Naive thymus-derived CD4-positive, alpha-beta T cell (primary cell): ENCODE measurements around the gene SPNS2. TPM values are rescaled to one million over a fixed set of nuclear protein-coding genes. Genes with fewer than 3 reads are reported as not detected.

Experiments
- ATAC-seq: fragments of 150-1000 bp; cut with Tn5 transposase; 2 replicates; pipeline ENCODE4 v1.10.0; 2021; ENCODE audit warnings: mild to moderate bottlenecking, moderate library complexity
- CTCF ChIA-PET: fragments of 350-600 bp; sonication (Branson Sonifier 250); formaldehyde crosslinking; loops from one replicate; lab custom pipeline; 2021; ENCODE audit warnings: antibody characterized with exemption; lab: Charles Lee
- POLR2A ChIA-PET: fragments of 350-600 bp; sonication (Branson Sonifier 250); formaldehyde crosslinking; loops from one replicate; lab custom pipeline; 2021; ENCODE audit warnings: antibody characterized with exemption, inconsistent platforms; lab: Charles Lee
- DNase-seq, 9 donors: peaks; one replicate each; pipeline versions ENCODE4 v3.0.0 to v3.0.0-alpha.2; 2020 to 2022; ENCODE audit warnings: mixed read lengths in 1 of 9
- H3K27ac ChIP-seq: one replicate; pipeline ENCODE4 v1.7.0; 2013; ENCODE audit warnings: mild to moderate bottlenecking, low read depth, low read length, moderate library complexity
- H3K27me3 ChIP-seq, 2 donors: one replicate each; pipeline ENCODE4 v1.7.0; 2013; ENCODE audit warnings: low read length in 2 of 2, mild to moderate bottlenecking in 2 of 2, moderate library complexity in 2 of 2; ENCODE audit not compliant: control insufficient read depth in 2 of 2, insufficient read depth in 2 of 2
- H3K36me3 ChIP-seq, 3 experiments: 1 replicate in 2 of 3; 2 replicates in 1 of 3; pipeline ENCODE4 v1.7.0; 2013; ENCODE audit warnings: low read length in 3 of 3, mild to moderate bottlenecking in 3 of 3, moderate library complexity in 1 of 3; ENCODE audit not compliant: insufficient read depth in 3 of 3, control insufficient read depth in 2 of 3
- H3K4me1 ChIP-seq, 2 donors: one replicate each; pipeline ENCODE4 v1.7.0; 2013; ENCODE audit warnings: low read length in 2 of 2, mild to moderate bottlenecking in 2 of 2, moderate library complexity in 1 of 2; ENCODE audit not compliant: control insufficient read depth in 2 of 2, insufficient read depth in 2 of 2
- H3K4me3 ChIP-seq: 2 replicates; pipeline ENCODE4 v1.7.0; 2013; ENCODE audit warnings: mild to moderate bottlenecking, low read length
- H3K9me3 ChIP-seq, 3 experiments: 1 replicate in 2 of 3; 2 replicates in 1 of 3; pipeline ENCODE4 v1.7.0; 2013; ENCODE audit warnings: low read length in 3 of 3; ENCODE audit not compliant: control insufficient read depth in 2 of 3
- H3K27ac Mint-ChIP-seq, 9 donors: one replicate each; pipeline ENCODE4 v1.8.0; 2020 to 2022; ENCODE audit warnings: mixed read lengths in 9 of 9, mild to moderate bottlenecking in 8 of 9, moderate library complexity in 5 of 9, inconsistent platforms in 2 of 9
- H3K27me3 Mint-ChIP-seq, 5 donors: one replicate each; pipeline ENCODE4 v1.8.0; 2021 to 2022; ENCODE audit warnings: mixed read lengths in 5 of 5, mild to moderate bottlenecking in 1 of 5
- H3K36me3 Mint-ChIP-seq, 5 donors: one replicate each; pipeline ENCODE4 v1.8.0; 2020 to 2022; ENCODE audit warnings: mixed read lengths in 5 of 5, mild to moderate bottlenecking in 3 of 5, inconsistent platforms in 1 of 5
- H3K4me1 Mint-ChIP-seq, 7 donors: one replicate each; pipeline ENCODE4 v1.8.0; 2020 to 2022; ENCODE audit warnings: mixed read lengths in 7 of 7, mild to moderate bottlenecking in 3 of 7, inconsistent platforms in 1 of 7
- H3K4me3 Mint-ChIP-seq, 10 donors: one replicate each; pipeline ENCODE4 v1.8.0; 2020 to 2022; ENCODE audit warnings: mild to moderate bottlenecking in 10 of 10, mixed read lengths in 10 of 10, moderate library complexity in 6 of 10, inconsistent platforms in 2 of 10
- H3K9me3 Mint-ChIP-seq, 11 donors: one replicate each; pipeline ENCODE4 v1.8.0; 2020 to 2022; ENCODE audit warnings: mixed read lengths in 11 of 11, mild to moderate bottlenecking in 4 of 11, inconsistent platforms in 1 of 11, moderate library complexity in 1 of 11
- intact Hi-C, 2 donors: fragments of 100-400 bp; cut with micrococcal nuclease; formaldehyde crosslinking; loops; one replicate each; pipeline ENCODE4 v1.15.1; 2023
- polyA plus RNA-seq, 2 donors: library from polyadenylated mRNA; unstranded; fragments of 300-500 nt; fragmentation: Illumina TruSeq; gene quantifications; one replicate each; pipeline ENCODE4 v1.2.3, GENCODE V29; 2021
- total RNA-seq, 6 experiments: library from RNA in 5 of 6; stranded (reverse) in 5 of 6; gene quantifications; 1 replicate in 5 of 6; 2 replicates in 1 of 6; pipeline ENCODE4 v1.2.3 and lab custom pipeline; 2021 to 2026

The SPNS2 gene
- total and polyA plus RNA-seq, 7 experiments from 2014 or later = 0.19 to 0.56 (median 0.50) TPM; not detected in 3

DNA sequence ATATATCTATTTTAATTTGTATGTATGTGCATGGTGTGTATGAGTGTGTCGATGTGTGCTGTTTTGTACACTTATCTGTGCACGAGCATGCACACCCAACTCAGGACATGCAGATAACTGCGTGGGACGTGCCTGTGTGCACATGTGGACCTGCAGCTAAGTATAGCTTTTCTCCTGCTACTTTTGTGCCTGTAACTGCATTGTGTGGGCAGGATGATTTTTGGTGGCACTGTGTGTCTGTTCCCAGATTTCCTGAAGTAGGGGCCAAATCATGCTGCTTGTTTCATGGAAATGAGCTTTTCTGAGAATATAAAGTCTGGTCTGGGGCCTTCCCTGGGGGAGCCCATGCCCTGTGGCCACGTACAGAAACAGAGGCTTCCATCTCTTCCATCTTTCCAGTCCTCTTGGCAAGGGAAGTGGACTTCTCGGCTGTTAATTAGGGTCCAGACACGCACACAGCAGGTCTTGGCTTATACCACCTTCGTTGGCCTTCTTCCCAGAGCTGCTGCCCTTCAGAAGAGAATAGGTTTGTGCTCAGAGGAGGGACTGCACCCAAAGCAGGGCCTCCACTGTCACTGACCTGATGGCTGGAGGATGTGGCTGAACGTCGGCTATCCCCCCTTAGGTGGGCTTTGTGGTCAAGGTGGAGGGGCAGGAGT, 34.7 kb upstream of the SPNS2 start:
- H3K9me3 Mint-ChIP-seq = peaks cover 0 to 24% (median 12%) of the 10 kb centered on the region in 11 donors
- H3K4me3 Mint-ChIP-seq = no peak overlapping the region
- ATAC-seq (no peak), DNase-seq (no peak)
- CTCF ChIA-PET = no interaction called here
- Histone ChIP-seq H3K4me1 (no peaks in the 10 kb centered on the region), H3K4me3 (no peak overlapping the region), H3K27me3 (no peaks in the 10 kb centered on the region), H3K9me3 (no peaks in the 10 kb centered on the region), H3K27ac (no peak overlapping the region), H3K36me3 (no peaks in the 10 kb centered on the region)
- intact Hi-C loops = no loop called here
- peaks cover 5 to 9% (median 6%) of the 10 kb centered on the region in 5 donors for H3K36me3 Mint-ChIP-seq
- peaks cover 0 to 5% (median 0%) of the 10 kb centered on the region in 7 donors for H3K4me1 Mint-ChIP-seq
- peaks cover 0 to 3% (median 0%) of the 10 kb centered on the region in 5 donors for H3K27me3 Mint-ChIP-seq
- POLR2A ChIA-PET = no interaction called here
- no peak overlapping the region for H3K27ac Mint-ChIP-seq

DNA sequence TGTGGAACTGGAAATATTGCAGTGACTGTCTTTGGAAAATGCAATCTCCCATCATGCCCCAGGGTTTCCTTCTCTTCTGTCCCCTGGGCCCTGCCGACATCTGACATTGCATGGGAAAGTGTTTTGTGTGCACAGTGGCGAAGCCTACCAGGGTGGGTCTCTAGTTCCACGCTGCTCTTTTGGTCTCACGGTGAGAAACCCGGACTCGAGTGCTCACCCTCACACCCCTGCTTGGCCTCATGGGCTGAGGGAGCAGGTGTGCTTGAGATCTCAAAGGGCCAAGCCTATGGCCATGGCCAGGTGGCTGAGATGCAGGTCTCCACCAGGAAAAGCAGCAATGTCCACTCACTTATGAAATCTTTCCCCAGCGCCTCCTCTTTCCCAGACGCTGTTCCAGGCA, 32.9 kb upstream of the SPNS2 start:
- intact Hi-C loops = no loop called here
- no peak for ATAC-seq
- peaks cover 0 to 10% (median 3%) of the 10 kb centered on the region in 11 donors for H3K9me3 Mint-ChIP-seq

DNA sequence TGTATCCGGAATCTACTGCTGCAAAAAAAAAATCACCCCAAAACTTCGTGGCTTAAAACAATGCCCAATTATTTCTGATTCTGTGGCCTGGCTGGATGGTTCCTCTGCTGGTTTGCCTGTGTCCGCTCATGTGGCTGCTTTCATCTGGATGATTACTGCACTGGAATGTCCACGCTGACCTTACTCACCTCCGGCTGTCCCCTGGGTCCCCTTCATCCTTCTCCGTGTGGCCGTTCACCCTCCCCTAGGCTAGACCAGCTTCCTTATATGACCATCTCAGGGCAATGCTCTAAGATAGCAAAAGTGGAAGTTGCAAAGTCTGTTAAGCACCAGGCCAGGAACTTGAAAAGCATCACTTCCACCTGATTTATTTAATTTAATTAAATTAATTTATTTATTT, 31.4 kb upstream of the SPNS2 start:
- H3K4me1 Mint-ChIP-seq = peaks cover 0 to 2% (median 0%) of the 10 kb centered on the region in 7 donors

More for the DNA sequence above, 32.9 kb upstream of the SPNS2 start:
- H3K27ac ChIP-seq = no peak overlapping the region
- no peak for DNase-seq
- no peaks in the 10 kb centered on the region for H3K36me3 ChIP-seq
- no peaks in the 10 kb centered on the region for H3K4me1 ChIP-seq
- ChIA-PET POLR2A (no interaction called here), CTCF (no interaction called here)
- no peaks in the 10 kb centered on the region for H3K27me3 ChIP-seq
- H3K9me3 ChIP-seq = no peaks in the 10 kb centered on the region
- no peak overlapping the region for H3K4me3 ChIP-seq
- Mint-ChIP-seq H3K27ac (no peak overlapping the region), H3K27me3 (peaks cover 0 to 2% (median 0%) of the 10 kb centered on the region in 5 donors), H3K36me3 (peaks cover 0 to 1% (median 0%) of the 10 kb centered on the region in 5 donors), H3K4me3 (no peak overlapping the region), H3K4me1 (peaks cover 0 to 2% (median 0%) of the 10 kb centered on the region in 7 donors)

DNA sequence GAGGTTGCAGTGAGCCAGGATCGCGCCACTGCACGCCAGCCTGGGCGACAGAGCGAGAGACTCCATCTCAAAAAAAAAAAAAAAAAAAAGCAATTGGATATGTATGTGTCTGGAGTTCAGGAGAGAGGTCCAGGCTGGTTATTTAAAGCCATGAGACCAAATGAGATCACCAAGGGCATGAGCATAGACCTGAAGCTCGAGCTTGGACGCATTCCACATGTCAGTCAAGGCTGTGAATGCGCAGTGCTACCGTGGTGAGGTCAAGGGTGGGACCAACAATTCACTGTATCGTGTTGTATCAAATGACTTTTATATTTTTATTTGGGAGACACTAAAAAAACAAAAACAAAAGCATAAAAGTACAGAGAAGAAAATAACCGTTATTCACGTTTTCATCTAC, 29.1 kb upstream of the SPNS2 start:
- H3K4me1 Mint-ChIP-seq = peaks cover 0 to 4% (median 0%) of the 10 kb centered on the region in 7 donors

More for the DNA sequence above, 31.4 kb upstream of the SPNS2 start:
- no peak overlapping the region for H3K4me3 ChIP-seq
- no peak overlapping the region for H3K27ac ChIP-seq
- peaks cover 0 to 3% (median 0%) of the 10 kb centered on the region in 11 donors for H3K9me3 Mint-ChIP-seq
- ChIA-PET POLR2A (no interaction called here), CTCF (no interaction called here)
- peaks cover 0 to 4% (median 0%) of the 10 kb centered on the region in 5 donors for H3K27me3 Mint-ChIP-seq
- no peak for ATAC-seq
- intact Hi-C loops = no loop called here
- DNase-seq = no peak
- no peak overlapping the region for H3K27ac Mint-ChIP-seq
- H3K4me3 Mint-ChIP-seq = no peak overlapping the region
- H3K9me3 ChIP-seq = no peaks in the 10 kb centered on the region
- no peaks in the 10 kb centered on the region for H3K36me3 ChIP-seq
- H3K36me3 Mint-ChIP-seq = peaks cover 0 to 1% (median 0%) of the 10 kb centered on the region in 5 donors
- no peaks in the 10 kb centered on the region for H3K27me3 ChIP-seq
- no peaks in the 10 kb centered on the region for H3K4me1 ChIP-seq

DNA sequence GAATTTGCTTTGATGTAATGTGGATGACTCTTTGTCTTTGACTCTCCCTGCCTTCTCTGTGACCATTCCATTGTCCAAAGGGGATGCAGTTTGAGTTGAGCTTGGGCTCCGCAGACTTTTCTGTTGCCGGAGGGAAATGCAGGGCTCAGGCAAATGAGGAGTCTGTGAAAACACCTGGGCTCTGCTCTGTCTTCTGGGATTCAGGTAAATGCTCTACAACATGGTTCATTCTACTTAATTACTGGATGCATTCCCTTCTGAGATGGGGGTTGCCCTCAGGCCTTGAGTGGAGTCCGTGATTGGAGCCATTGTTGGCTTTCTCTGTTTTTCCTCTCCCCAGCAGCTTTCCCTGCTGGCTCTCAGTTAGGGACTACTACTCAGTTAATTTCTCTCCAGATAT, 26.4 kb upstream of the SPNS2 start:
- Histone ChIP-seq H3K27ac (no peak overlapping the region), H3K27me3 (no peaks in the 10 kb centered on the region), H3K9me3 (no peaks in the 10 kb centered on the region), H3K4me1 (no peaks in the 10 kb centered on the region), H3K36me3 (no peaks in the 10 kb centered on the region), H3K4me3 (no peak overlapping the region)
- H3K36me3 Mint-ChIP-seq = no peaks in the 10 kb centered on the region
- CTCF ChIA-PET = no interaction called here
- peaks cover 0 to 6% (median 0%) of the 10 kb centered on the region in 5 donors for H3K27me3 Mint-ChIP-seq
- intact Hi-C loops = no loop called here
- no peaks in the 10 kb centered on the region for H3K9me3 Mint-ChIP-seq
- POLR2A ChIA-PET = no interaction called here
- ATAC-seq (no peak), DNase-seq (no peak)
- H3K4me1 Mint-ChIP-seq = peaks cover 0 to 3% (median 0%) of the 10 kb centered on the region in 7 donors
- no peak overlapping the region for H3K27ac Mint-ChIP-seq
- H3K4me3 Mint-ChIP-seq = no peak overlapping the region

More for the DNA sequence above, 29.1 kb upstream of the SPNS2 start:
- no peak overlapping the region for H3K4me3 Mint-ChIP-seq
- peaks cover 0 to 6% (median 0%) of the 10 kb centered on the region in 5 donors for H3K27me3 Mint-ChIP-seq
- POLR2A ChIA-PET = no interaction called here
- Histone ChIP-seq H3K4me1 (no peaks in the 10 kb centered on the region), H3K36me3 (no peaks in the 10 kb centered on the region), H3K27me3 (no peaks in the 10 kb centered on the region), H3K9me3 (no peaks in the 10 kb centered on the region), H3K4me3 (no peak overlapping the region), H3K27ac (no peak overlapping the region)
- CTCF ChIA-PET = no interaction called here
- H3K36me3 Mint-ChIP-seq = no peaks in the 10 kb centered on the region
- no peak for ATAC-seq
- H3K9me3 Mint-ChIP-seq = peaks cover 0 to 1% (median 0%) of the 10 kb centered on the region in 11 donors
- intact Hi-C loops = no loop called here
- H3K27ac Mint-ChIP-seq = no peak overlapping the region
- no peak for DNase-seq

DNA sequence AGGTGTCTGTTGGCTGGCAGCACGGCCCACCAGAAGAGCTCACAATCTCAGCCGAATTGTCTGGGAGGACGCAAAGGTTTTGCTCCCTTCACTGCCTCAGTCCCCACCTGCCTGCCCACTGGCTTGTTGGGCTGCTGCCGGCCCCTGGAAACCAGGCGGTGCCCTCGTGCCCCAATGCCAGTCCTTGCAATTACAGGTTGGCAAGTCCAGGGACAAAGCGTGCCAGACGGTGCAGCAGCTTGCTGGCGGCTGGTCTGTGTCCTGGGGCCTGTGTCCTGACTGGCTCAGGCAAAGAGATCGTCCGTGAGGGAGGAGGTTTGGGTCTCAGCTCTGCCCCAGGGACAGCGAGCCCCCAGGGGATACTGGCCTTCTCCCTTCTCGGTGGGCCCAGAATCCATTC, 24.6 kb upstream of the SPNS2 start:
- Histone ChIP-seq H3K27ac (no peak overlapping the region), H3K9me3 (no peaks in the 10 kb centered on the region), H3K4me3 (no peak overlapping the region), H3K36me3 (no peaks in the 10 kb centered on the region), H3K27me3 (no peaks in the 10 kb centered on the region), H3K4me1 (no peaks in the 10 kb centered on the region)
- ATAC-seq (no peak), DNase-seq (no peak)
- Mint-ChIP-seq H3K9me3 (no peaks in the 10 kb centered on the region), H3K4me3 (no peak overlapping the region), H3K36me3 (no peaks in the 10 kb centered on the region), H3K27me3 (peaks cover 0 to 6% (median 0%) of the 10 kb centered on the region in 5 donors), H3K4me1 (peaks cover 0 to 5% (median 0%) of the 10 kb centered on the region in 7 donors), H3K27ac (no peak overlapping the region)
- CTCF ChIA-PET = no interaction called here
- POLR2A ChIA-PET = no interaction called here
- intact Hi-C loops = no loop called here

DNA sequence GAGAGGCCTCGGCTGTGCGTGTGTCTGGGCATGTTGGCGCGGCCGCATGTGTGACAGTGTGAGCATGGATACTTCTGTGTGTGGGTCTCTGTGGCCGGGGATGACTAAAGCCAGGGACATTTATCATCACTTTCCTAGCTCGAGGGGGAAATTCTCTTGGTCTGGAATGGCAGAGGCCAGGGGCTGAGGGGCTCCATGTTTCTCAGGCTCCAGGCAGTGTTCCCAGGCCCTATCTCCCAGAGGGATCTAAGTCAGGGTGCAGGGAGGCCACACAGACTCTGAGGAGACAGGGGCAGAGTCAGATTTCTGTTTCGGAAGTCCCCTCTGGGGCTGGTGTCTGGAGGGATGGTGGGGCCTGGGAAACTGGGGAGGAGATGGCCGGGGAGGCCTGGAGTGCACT, 23.7 kb upstream of the SPNS2 start:
- no peak overlapping the region for H3K4me3 Mint-ChIP-seq

More for the DNA sequence above, 23.7 kb upstream of the SPNS2 start:
- Mint-ChIP-seq H3K9me3 (no peaks in the 10 kb centered on the region), H3K27me3 (peaks cover 0 to 5% (median 0%) of the 10 kb centered on the region in 5 donors), H3K27ac (peak overlapping the region in 1 of 9 donors; percentile 35), H3K36me3 (no peaks in the 10 kb centered on the region), H3K4me1 (peaks cover 0 to 6% (median 5%) of the 10 kb centered on the region in 7 donors)
- no peak for DNase-seq
- H3K27ac ChIP-seq = no peak overlapping the region
- no peak for ATAC-seq
- H3K4me3 ChIP-seq = no peak overlapping the region
- H3K9me3 ChIP-seq = no peaks in the 10 kb centered on the region
- ChIA-PET POLR2A (no interaction called here), CTCF (no interaction called here)
- H3K4me1 ChIP-seq = peaks cover 0 to under 1% of the 10 kb centered on the region in 2 donors
- intact Hi-C loops = no loop called here
- H3K36me3 ChIP-seq = no peaks in the 10 kb centered on the region
- no peaks in the 10 kb centered on the region for H3K27me3 ChIP-seq
